H1 (cell line): ENCODE results near the gene USP24.

Experiments
- CTCF ChIP-seq, 3 experiments: IDR thresholded peaks; 1 replicate in 2 of 3; 2 replicates in 1 of 3; pipeline versions ENCODE4 v1.5.1 to v1.6.1; 2011; ENCODE audit warnings: low read length in 3 of 3, mild to moderate bottlenecking in 3 of 3, inconsistent platforms in 2 of 3, low read depth in 1 of 3, moderate library complexity in 1 of 3; ENCODE audit not compliant: insufficient read depth in 1 of 3; ENCODE audit errors: control extremely low read depth in 1 of 3
- EZH2 ChIP-seq: fragments of 200-600 bp; sonication (generic); IDR thresholded peaks from 2 replicates; pipeline ENCODE4 v1.7.1; 2012; ENCODE audit warnings: low read depth, mild to moderate bottlenecking, moderate library complexity, low read length, inconsistent platforms; ENCODE audit not compliant: severe bottlenecking
- GABPA ChIP-seq: IDR thresholded peaks from 2 replicates; pipeline ENCODE4 v1.6.1; 2011; ENCODE audit warnings: mild to moderate bottlenecking, low read length, moderate library complexity, borderline replicate concordance; ENCODE audit not compliant: insufficient read depth
- MAX ChIP-seq: IDR thresholded peaks from 2 replicates; pipeline ENCODE4 v1.6.1; 2012; ENCODE audit warnings: inconsistent platforms
- POLR2A ChIP-seq, 2 experiments: IDR thresholded peaks; 1 replicate in 1 of 2; 2 replicates in 1 of 2; pipeline ENCODE4 v1.6.1; 2011; ENCODE audit warnings: low read depth in 2 of 2, low read length in 2 of 2, mild to moderate bottlenecking in 2 of 2; ENCODE audit errors: control extremely low read depth in 1 of 2
- POLR2AphosphoS5 ChIP-seq: IDR thresholded peaks from 2 replicates; pipeline ENCODE4 v1.6.1; 2011; ENCODE audit warnings: low read depth, low read length
- SRF ChIP-seq: IDR thresholded peaks from 2 replicates; pipeline ENCODE4 v1.6.1; 2011; ENCODE audit warnings: mild to moderate bottlenecking, low read depth, low read length, moderate library complexity
- TBP ChIP-seq: IDR thresholded peaks from 2 replicates; pipeline ENCODE4 v1.6.1; 2011; ENCODE audit warnings: low read depth, low read length, improper control_type of control experiment
- USF2 ChIP-seq: IDR thresholded peaks from 2 replicates; pipeline ENCODE4 v1.6.1; 2011; ENCODE audit warnings: low read length, improper control_type of control experiment

GRCh38 chr1:55243655-55244054 lies 28.5 kb upstream of the USP24 start:
- TF ChIP-seq TBP (no peak), MAX (no peak), CTCF (IDR thresholded peaks at IDR 0.05; ENCODE audit: control extremely low read depth in 1 of 3, insufficient read depth in 1 of 3, low read depth in 1 of 3, low read length in 3 of 3) (no peak), POLR2AphosphoS5 (no peak), SRF (no peak), USF2 (no peak), GABPA (no peak), POLR2A (IDR thresholded peaks at IDR 0.05; ENCODE audit: control extremely low read depth in 1 of 2, low read depth in 2 of 2, low read length in 2 of 2) (no peak), EZH2 (no peak)
